Measurements from ENCODE around the gene SMYD2. TPM values are rescaled to one million over a fixed set of nuclear protein-coding genes. Genes with fewer than 3 reads are reported as not detected.

Gene SMYD2
- total RNA-seq, 2 donors from 2014 or later: 28.6 to 34.5 TPM

- Mint-ChIP-seq H3K4me3 (no peak overlapping the region), H3K9me3 (no peaks in the 10 kb centered on the region), H3K27me3 (ENCODE audit: low read depth) (no peaks in the 10 kb centered on the region), H3K4me1 (ENCODE audit: low read depth) (peaks cover 51% of the 10 kb centered on the region), H3K27ac (no peak overlapping the region), H3K36me3 (ENCODE audit: insufficient read depth in 2 of 2) (no peaks in the 10 kb centered on the region)
- ATAC-seq (replicated peaks in 1 of 2) (no peak), DNase-seq (no peak)
Measured at GRCh38 chr1:214386333-214386732, 105.4 kb downstream of the SMYD2 start.
